Suppressor macrophage treated with lipopolysaccharide for 1 hour (primary cell): Measurements from ENCODE around the gene FOXP1.

Experiments used
- DNase-seq, 3 donors: peaks; one replicate each; pipeline ENCODE4 v3.0.0-alpha.2; 2020 to 2022

The FOXP1 gene

DNA sequence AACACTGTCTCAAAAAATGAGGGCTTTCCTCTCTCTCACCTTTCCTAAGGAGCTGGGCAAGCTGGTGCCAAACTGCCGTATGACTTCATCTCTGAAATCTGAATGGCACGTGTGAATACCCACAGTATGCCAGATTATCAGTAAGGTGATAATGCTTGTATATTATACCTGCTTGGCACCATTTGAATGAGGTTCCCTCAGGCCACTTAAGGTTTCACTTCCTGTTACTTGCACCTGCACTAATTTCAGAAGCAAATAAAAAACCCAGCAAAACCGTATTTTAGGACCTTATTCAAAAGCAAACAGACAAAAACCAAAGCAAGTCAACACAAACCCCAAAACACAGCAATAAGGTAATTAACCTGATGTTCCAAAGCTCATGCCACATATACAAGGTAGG, 19.7 kb downstream of the FOXP1 start:
- DNase-seq: no peak

- no peak for DNase-seq
Measured at GRCh38 chr3:71562938-71563337, 20.6 kb downstream of the FOXP1 start.

DNA sequence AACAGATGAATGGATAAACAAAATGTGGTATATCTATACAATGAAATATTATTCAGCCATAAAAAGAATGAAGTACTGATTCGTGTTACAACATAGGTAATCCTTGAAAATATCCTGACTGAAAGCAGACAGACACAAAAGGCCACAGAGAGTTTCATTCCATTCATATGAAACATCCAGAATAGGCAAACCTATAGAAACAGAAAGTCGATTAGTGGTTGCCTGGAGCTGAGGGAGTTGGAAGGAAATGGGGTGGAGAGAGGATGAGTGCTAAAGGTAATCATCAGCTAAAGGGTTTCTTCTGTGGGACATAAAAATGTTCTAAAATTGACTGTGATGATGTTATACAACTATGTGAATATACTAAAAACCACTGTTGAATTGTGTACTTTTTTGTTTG, 22.9 kb downstream of the FOXP1 start:
- DNase-seq: no peak

DNA sequence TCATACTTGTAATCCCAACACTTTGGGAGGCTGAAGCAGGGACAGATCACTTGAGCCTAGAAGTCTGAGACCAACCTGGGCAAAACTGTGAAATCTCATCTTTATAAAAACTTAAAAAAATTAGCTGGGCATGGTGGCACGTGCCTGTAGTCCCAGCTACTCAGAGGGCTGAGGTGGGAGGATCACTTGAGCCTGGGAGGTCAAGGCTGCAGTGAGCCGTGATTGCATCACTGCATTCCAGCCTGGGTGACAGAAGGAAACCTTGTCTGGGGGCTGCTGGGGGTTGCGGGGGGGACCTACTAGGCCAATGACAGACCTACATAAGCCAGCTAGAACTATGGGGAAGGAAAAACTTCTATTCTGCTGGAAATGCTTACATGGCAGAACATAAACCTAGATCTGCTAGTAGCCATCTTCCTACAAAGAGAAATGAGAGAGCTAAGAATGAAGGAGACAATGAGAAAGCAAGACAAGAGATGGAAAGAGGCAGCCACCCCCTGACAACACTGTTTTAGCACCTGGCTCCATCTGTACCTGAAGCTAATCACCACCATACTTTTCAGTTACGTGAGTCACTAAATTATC, 23.9 kb downstream of the FOXP1 start:
- DNase-seq: no peak

DNA sequence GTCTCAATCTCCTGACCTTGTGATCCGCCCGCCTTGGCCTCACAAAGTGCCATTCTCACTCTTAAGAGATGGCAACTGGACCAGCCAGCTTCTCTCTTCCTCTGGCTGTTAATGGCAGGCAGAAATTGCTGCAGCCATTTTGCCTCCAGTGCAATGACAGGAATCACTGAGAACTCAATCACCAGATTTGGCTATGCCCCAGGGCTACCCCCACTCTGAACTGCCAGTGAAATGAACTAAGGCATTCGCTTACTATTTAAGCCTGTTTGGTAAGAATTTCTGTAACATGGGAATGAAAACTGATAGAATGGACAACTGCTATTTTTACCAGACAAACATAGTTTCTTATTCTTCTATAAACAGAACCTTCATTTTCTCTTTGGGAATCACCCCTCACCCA, 24.5 kb downstream of the FOXP1 start:
- no peak for DNase-seq

- DNase-seq: no peak
Measured at GRCh38 chr3:71554649-71555048, 28.9 kb downstream of the FOXP1 start.

DNA sequence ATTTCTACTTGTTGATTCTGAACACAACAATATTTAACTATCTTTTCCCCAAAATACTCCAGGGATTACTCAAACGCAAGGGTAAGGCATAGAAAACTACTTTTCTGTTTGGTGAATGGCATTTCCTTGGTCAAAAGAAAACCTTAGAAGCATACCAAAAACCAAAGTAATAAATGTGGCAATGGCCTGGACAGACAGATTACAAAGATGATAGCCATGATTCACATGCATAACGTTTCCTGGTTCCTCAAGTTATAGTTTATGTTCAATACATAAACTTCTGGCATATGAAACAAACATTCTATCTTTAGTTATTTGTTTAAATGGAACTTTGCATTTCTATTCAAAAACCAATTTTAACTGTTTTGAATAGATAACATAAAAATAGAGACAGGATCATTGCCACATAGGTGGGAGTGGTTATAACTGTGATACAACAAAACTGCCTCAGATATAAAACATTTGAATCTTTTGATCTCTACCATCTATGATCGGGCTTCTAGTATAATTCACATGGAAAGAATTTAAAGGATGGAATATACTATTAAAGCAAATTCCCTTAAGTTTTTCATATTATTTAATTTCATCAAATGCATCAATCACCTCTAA, 32.1 kb downstream of the FOXP1 start:
- peak in 2 of 3 donors; percentile 36 to 50 for DNase-seq

DNA sequence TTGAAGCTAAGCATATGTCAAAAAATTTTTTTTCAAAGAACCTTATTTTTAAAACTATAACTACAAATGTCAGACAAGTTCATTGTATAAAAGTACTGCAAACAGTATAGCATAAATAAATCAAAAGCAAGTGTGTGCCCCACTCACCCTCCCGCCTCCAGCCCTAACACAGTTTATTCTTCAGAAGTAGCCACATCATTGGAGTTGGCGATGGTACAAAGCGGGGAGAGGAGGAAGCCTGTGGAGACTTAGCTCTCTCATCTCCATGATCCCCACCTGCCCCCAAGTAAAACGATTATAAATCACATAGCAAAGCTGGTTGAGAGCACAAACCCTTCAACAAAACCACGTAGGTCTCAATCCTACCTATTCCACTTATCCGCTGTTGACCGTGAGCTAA, 33.6 kb downstream of the FOXP1 start:
- DNase-seq: no peak

- peak; percentile 8 to 26 (median 21) for DNase-seq
Measured at GRCh38 chr3:71548705-71549384, 34.7 kb downstream of the FOXP1 start.

DNA sequence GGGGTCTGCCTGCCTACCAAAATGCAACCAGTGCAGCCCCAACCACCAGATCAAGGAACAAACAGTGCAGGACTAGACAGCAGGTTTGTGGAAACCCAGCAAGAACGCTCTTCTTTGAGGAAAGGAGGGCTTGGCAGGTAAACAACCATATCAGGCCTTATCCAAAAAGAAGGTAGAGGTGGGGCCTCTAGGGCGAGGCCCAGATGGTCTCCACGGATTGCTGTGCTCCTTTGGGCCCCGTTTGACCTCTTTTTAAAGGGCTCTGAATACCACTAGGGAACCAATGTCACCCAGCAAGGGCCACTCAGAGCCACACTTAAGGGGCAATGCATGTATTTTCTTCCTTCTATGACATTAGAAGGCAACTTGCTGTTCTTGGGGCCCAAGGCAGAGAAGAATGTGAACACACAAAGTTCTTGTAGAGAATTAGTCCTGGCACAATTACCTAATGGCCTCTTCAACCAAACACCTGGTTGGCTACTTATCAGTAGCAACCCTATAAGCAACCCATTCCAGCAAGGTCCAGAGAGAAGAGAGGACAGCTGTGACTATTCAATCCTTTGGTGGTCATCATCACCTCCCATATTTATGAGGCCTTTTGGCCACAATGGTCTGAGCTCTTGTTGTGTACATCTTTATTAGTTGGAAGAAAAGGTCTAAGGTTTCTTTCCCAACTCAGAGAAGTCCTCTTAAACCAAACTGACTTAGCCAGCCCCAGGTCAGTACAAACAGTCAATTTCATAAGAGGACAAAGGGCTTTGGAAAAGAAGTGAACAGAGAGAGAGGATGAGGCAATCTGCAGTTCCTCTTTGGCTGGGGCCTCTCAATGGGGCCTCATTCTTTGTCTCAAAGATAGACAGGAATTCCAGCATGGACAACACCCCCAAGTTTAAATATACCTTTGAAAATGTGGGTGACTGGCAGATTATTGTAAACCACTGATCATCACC, 36.0 kb downstream of the FOXP1 start:
- peak; percentile 60 to 70 (median 68) for DNase-seq

- DNase-seq: peak in 2 of 3 donors; percentile 32 to 49
Measured at GRCh38 chr3:71546821-71547220, 36.7 kb downstream of the FOXP1 start.

DNA sequence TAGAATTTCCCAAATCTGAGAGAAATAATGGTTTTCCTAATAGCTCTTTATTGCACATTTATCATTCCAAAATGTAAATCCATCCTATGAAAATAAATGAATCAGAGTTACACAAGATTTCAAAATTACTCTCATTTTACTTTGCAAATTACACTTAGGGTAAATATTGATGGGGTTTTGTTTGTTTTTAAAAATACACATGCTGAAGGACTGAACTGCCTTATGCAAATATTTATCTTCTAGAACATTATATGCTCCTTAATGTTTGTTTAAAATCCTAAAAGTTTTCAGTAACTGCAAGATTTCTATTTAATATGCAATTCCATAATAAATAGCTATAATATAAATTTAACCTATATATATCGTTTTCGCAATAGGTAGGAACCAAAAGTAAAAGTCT, 38.2 kb downstream of the FOXP1 start:
- DNase-seq: no peak

DNA sequence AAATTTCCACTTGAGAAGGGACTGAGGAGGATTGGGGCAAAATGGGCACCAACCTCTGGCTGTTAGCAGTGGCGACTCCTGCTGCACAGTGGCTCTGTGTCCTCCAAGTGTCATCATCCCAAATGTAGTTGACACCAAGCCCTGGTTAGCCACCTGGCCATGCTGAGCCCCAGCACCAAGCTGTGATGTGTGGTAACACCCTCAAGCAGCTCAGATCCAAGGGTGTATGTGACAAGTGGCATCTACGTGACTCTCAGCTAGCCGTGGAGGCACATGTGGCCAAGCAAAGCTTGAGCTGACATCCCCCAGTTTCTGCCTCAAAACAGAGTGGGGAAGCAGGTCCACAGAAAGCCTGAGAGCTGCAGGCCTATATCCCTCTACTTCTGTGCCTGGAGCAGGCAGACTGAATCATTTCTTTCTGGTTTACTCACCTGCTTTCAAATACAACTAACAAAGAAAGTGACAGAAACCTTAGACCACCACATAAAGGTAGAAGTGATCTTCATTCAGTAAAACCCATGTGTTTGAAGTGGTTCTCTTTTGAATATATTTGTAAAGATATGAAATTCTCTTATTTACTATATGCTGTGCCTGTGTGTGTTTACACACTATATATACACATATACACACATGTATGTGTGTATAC, 40.0 kb downstream of the FOXP1 start:
- DNase-seq: no peak

DNA sequence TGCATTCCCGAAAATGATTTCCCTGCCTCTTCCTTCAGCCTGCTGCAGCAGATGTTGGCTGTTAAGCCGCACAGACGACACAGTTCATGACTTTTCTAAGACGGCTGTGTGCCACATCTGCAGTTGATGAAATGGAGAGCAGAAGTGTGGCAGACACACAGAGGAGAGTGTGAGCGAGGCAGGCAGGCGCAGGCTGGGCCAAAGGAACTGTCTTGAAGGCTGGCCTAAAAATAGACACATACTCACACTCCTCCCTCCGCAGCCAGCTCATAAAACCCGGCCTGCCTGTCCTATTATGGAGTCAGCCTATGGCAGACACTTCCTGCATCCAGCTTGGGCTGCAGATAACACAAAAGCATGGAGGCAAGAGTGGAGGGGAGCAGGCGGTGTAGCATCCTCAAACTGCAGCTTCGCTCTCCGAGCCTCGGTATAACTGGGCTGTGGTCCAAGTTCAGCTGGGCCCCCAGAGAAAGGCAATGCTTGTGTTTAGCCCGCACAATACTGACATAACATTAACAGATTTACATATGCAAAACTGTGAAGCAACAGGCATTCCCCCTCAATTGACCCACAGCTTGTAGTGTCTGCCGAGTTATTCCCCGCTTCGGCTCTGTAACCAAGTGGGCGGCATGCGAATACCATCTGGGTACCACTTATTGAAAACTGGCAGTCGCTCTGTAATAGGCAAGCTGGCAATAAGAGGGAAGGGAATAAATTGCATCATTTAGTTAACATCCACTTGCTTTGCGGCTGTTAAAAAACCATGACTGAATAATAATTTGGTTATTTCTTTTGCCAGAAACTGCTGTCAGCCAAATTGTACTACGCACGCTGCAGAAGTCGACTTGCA, 40.8 kb downstream of the FOXP1 start:
- peak; percentile 82 to 88 (median 85) for DNase-seq

- DNase-seq: no peak
Measured at GRCh38 chr3:71541313-71541712, 42.2 kb downstream of the FOXP1 start.

DNA sequence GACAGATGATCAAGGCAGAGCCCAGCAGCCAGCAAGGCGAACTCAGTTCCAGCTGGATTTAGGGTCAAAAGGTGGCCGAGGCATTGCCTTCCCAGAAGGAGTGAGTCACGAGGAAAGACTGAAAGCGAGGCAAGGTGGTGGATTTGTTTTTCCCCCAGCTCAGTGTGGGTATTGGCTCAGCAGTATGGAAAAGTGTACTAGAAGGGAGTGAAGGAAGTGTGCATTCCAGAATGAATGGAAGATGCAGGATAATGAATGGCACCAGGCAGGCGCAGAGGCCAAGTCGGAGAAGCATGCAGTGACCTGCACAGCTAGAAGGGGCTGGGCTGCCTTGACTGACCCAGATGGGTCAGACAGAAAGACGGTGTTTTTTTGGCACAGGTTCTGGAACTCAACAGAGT, 46.3 kb downstream of the FOXP1 start:
- DNase-seq: no peak

GRCh38 chr3:71536376-71536965, 47.1 kb downstream of the FOXP1 start:
- DNase-seq: peak in 2 of 3 donors; percentile 48 to 59

DNA sequence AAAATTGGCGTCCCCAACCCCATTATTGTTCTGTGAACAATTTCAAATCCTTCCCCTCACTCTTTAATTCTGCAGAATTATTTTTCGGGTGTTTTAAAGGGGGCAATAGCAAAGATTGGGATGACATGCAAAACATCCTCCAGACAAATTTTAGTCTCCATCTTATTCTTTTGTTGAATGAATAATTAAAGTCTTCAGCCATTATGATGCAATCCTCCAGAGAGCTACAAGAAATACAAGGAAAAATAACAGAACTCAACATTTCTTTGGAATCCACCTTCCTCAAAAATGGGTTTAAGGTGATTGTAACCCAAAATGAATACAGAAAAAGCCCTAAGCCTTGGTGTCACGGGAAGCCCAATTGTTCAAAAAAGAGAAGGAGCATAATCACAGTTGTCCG, 49.9 kb downstream of the FOXP1 start:
- no peak for DNase-seq

- DNase-seq: peak; percentile 38 to 49 (median 42)
Measured at GRCh38 chr3:71532639-71533395, 50.7 kb downstream of the FOXP1 start.

- no peak for DNase-seq
Measured at GRCh38 chr3:71530903-71531530, 52.5 kb downstream of the FOXP1 start.
